Measurements from ENCODE around the gene TBC1D16.

Gene TBC1D16

DNA sequence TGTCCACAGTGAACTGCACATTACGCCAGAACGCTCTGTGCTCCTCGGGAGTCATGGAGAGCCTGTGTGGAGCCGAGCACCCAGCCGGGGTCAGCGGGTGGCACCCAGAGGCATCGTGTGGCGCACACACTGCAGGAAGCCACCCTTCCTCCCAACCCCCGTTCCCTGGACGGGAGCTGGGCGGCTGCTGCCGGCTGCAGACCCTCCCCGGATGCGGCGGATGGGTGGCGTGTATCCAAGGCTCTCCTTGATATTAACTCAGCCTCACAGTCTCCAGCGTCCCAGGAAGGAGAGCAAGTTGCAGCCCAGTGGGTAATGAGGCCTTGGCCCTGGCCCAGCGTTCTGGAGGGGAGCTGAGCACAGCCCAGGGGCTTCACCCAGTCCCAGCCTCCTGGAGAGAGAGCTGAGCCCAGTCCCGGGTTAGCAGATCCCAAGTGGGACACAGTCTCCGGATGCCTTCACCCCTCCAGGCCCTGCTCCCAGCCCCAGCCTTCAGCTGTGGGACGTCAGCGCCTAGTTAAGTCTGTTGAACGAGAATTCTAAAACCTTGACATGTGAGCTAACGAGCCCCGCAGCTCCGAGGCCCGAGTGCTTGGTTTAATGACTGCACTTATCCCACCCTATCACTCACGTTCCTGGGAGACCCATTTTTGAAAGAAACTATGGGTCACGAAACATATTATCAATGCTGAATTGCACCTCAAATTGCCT is 86.6 kb downstream of the TBC1D16 start:
- DNase-seq: no peak

GRCh38 chr17:79948406-79948944 is 87.2 kb downstream of the TBC1D16 start:
- no peak for DNase-seq

GRCh38 chr17:79947351-79948031 is 88.2 kb downstream of the TBC1D16 start:
- no peak for DNase-seq

DNA sequence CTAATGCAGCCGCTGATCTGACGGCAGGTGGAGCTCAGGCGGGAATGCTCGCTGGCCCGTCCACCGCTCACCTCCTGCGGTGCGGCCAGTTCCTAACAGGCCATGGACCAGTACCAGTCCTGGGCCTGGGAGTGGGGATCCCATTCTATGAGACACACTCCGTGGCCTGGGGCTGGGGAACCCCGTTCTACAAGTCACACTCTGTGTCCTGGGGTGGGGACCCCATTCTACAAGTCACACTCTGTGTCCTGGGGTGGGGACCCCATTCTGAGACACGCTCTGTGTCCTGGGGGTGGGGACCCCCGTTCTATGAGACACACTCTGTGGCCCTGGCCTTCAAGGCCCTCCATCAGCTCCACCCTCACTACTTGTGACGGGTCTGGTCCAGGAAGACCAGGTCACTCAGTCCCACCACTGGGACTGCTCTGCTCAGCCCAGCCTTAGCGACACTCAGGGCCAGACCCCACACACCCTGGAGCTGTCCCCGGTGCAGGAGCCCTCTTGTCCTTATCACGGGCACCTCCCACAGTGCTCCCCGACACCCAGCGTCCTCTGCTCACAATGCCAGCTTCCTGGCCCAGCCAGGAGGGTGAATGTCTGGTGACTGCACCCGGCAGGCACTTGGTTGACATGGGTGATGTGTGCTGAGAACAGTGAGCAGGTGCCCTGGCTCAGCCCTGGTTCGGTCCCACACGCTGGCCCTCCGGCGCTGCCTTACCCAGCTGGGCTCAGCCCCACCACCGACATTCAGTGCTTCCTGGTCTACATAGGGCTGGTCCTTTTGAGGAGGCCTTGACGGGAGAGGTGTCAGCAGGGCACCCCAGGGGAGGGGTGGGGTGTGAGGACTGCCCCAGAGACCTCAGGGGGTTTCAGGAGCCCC is 89.1 kb downstream of the TBC1D16 start:
- no peak for DNase-seq

DNA sequence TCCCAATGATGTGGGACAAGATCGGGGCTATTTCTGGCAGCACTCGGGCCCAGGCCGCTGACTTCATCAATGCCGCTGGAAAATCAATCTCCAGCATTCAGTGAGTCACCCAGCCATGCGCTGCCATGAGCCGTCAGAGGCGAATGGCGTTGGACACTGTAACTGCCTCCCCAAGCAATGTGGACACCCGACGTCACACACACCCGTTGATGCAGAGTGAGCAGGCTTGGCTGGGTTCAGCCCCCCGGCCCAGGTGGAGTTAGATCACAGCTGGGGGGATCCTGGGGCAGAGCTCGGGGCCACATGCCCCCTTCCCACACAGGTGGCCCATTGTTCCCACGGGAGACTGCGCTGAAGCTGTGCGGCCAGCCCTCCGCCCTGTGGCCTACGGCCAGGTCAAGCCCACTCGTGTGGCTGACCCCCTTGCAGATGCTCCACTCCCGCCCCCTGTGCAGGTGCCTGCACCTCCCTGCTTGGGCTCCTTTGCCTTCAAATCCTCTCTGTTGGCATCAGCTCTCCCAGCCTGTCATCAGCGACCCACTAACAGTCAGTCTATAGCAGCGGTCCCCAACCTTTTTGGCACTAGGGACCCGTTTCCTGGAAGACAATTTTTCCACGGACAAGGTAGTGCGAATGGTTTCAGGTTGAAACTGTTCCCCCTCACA is 89.9 kb downstream of the TBC1D16 start:
- DNase-seq: no peak

- no peak for DNase-seq
Observed at GRCh38 chr17:79944821-79945391, 90.8 kb downstream of the TBC1D16 start.

- no peak for DNase-seq
Observed at GRCh38 chr17:79944251-79944812, 91.3 kb downstream of the TBC1D16 start.

GRCh38 chr17:79943347-79944241 is 92.1 kb downstream of the TBC1D16 start:
- DNase-seq: no peak

- DNase-seq: no peak
Observed at GRCh38 chr17:79942591-79943346, 92.9 kb downstream of the TBC1D16 start.

DNA sequence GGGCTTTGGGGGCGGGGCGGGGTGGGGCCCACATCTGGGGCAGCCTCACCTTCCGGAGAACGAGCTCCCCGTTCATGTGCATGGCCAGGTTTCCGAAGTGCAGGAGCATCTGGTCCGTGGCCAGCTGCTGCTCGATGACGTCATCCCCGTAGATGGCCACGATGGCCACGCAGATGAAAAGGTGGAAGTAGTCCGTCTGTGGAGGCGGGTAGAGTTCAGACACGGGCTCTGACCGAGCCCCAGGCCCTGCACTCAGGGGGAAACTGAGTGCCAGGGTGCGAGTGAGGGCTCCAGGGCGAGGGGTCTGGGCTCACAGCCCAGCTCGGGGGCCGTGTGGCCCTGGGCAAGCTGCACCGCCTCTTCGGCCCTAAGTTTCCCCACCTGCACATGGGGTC is 93.7 kb downstream of the TBC1D16 start:
- DNase-seq: no peak

GRCh38 chr17:79941088-79942010 is 94.3 kb downstream of the TBC1D16 start:
- no peak for DNase-seq

GRCh38 chr17:79940459-79941087 is 95.1 kb downstream of the TBC1D16 start:
- no peak for DNase-seq

DNA sequence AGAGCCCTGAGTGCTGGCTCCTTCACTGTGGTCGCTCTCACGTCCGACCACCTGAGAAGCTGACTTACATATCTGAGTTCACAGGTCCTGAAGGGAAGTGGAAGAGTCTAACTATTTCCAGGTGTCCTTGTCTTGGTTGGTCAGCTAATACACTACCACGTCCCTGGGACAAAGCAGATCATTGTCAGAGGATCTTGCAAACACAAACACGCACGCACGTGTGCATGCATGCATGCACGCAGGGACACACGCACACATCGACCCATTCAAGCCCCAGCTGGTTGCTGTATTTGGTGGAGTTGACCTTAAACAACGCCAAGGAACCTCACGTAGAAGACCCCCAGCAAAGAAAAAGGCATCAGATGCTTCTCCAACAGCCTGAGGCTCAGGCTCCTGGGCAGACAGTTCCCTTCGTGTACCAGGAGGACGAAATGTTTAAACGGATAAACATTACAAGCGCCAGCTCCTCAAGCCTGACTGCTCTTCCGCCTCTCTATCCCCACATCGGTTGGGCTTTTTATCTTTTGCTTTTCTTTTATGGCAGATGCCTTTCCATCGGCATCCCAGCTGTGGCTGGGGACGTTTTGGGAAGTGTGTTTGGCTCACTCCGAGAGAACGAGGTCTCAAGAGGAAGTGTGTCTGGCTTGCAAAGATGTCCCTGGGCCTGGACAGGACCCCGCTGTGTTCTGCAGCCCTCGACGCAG is 95.8 kb downstream of the TBC1D16 start:
- DNase-seq: no peak

DNA sequence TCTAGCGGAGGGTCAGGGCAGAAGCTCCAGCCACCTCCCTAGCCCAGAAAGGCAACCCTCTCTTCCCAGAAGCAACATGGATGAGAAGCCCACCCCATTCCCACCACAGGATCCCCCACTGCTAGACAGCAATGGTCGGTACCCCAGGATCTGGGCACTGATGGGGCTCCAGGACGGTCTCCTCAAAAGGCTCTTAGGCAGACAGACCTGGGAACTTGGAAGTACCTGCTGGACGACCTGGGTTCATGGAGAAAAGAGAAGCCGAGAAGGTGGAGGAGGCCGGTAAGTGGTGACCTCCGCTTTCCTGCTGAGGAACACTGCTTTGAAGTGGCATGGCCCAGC is 96.6 kb downstream of the TBC1D16 start:
- DNase-seq: no peak

GRCh38 chr17:79938336-79939093 is 97.2 kb downstream of the TBC1D16 start:
- no peak for DNase-seq

DNA sequence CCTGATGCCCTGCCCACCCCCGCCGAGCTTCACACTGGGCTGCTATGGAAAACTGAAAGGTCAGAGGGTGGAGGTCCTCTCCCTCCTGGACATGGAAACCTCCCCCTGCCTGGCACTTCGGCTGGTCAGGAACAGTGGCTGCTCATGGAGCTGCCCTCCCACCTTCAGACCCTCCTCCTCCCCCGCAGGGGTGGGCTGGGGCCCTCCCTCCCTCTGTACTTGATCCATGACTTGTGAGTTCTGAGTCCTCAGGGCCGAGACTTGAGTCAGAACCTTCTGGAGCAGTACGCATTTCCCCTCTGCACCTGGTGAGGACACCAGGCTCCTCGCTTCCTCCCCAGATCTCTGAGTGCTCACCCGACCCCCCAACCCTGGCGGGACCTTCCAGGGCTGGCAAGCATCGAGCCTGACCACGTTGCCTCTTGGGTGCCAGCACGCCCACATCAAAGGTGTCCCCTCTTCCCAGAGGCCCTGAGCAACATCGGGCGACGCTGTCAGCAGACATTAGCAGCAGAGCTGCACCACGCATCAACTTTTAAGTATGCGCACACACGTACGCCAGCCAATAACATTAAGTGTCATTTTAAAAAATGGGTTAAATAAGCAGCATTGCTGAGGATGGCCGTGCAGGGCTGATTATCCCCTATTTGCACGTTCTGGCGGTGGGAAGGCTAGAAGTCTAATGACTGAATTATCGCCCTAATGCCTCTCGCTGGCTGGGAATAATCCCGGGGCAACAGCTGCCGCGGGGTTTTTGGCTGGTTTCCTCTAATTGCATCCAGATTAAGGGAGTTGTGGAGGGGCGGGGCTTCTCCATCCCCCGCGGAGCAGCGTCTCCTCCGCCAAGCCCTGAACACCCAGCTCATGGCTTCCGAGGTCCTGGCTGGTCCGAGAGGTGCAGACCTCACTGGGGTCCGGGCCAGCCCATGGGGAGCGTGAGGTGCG is 98.0 kb downstream of the TBC1D16 start:
- no peak for DNase-seq

Data from NCI-H526 (cell line).